Prostate gland (tissue), 2 donors: ENCODE results near the gene PTK7. TPM values are rescaled to one million over a fixed set of nuclear protein-coding genes. Genes with fewer than 3 reads are reported as not detected.

Experiments used
- DNase-seq: peaks from one replicate; pipeline ENCODE4 v3.0.0-alpha.2; 2019; ENCODE audit warnings: low spot score
- H3K27ac ChIP-seq, 2 donors: fragments of 200-600 bp; sonication (generic); 2 replicates each; pipeline ENCODE4 v1.5.1; 2017 to 2019
- H3K27me3 ChIP-seq: fragments of 200-600 bp; sonication (generic); replicated peaks from 2 replicates; pipeline ENCODE4 v1.5.1; 2019; ENCODE audit not compliant: insufficient read depth
- H3K36me3 ChIP-seq, 2 donors: fragments of 200-600 bp; sonication (generic); 1 replicate in 1 of 2; 2 replicates in 1 of 2; pipeline versions ENCODE4 v1.5.1 to v1.8.1; 2017 to 2019
- H3K4me1 ChIP-seq: fragments of 200-600 bp; sonication (generic); replicated peaks from 2 replicates; pipeline ENCODE4 v1.5.1; 2019
- H3K4me3 ChIP-seq, 2 donors: fragments of 200-600 bp; sonication (generic); 2 replicates each; pipeline ENCODE4 v1.5.1; 2017 to 2019
- H3K9me3 ChIP-seq: fragments of 200-600 bp; sonication (generic); 2 replicates; pipeline ENCODE4 v1.5.1; 2017
- CTCF ChIP-seq, 4 experiments: fragments of 200-600 bp in 2 of 4; fragments of 450-650 bp in 2 of 4; sonication (generic) in 2 of 4; IDR thresholded peaks; 1 replicate in 3 of 4; 2 replicates in 1 of 4; pipeline ENCODE4 v1.5.1; 2016 to 2019; ENCODE audit warnings: antibody characterized with exemption in 4 of 4, mild to moderate bottlenecking in 2 of 4, moderate library complexity in 2 of 4
- POLR2A ChIP-seq: fragments of 450-650 bp; IDR thresholded peaks from one replicate; pipeline ENCODE4 v1.6.1; 2016; ENCODE audit warnings: antibody characterized with exemption, mild to moderate bottlenecking
- POLR2AphosphoS5 ChIP-seq: sonication (generic); formaldehyde crosslinking; IDR thresholded peaks from one replicate; pipeline ENCODE4 v1.6.1; 2017; ENCODE audit warnings: antibody characterized with exemption
- WGBS: methylation state at CpG from one replicate; pipeline ENCODE4 v1.1.5; 2018; 5-methylcytosine and 5-hydroxymethylcytosine counted together
- intact Hi-C: fragments of 100-400 bp; cut with DNase I; formaldehyde crosslinking; loops from one replicate; pipeline ENCODE4 v1.14.2; 2022
- total RNA-seq, 2 donors: library from RNA; depleted of rRNA; stranded (reverse); fragments of >200 nt; gene quantifications; one replicate each; pipeline ENCODE4 v1.1.0, GENCODE V29; 2016

Gene PTK7
- total RNA-seq, 2 donors from 2014 or later, result 83.3 to 85.2 TPM

GRCh38 chr6:43200541-43200940 is 124.4 kb downstream of the PTK7 start:
- no peak for DNase-seq
- H3K9me3 ChIP-seq, result no peaks in the 10 kb centered on the region
- no peaks in the 10 kb centered on the region for H3K27me3 ChIP-seq
- no peak overlapping the region for H3K27ac ChIP-seq
- H3K4me1 ChIP-seq, result no peaks in the 10 kb centered on the region
- TF ChIP-seq POLR2AphosphoS5 (no peak), POLR2A (no peak), CTCF (IDR thresholded peaks at IDR 0.05) (no peak)
- H3K36me3 ChIP-seq, result peaks cover 0 to 7% of the 10 kb centered on the region in 2 donors
- intact Hi-C loops, result no loop called here
- no peak overlapping the region for H3K4me3 ChIP-seq
- 94% methylated on average over 6 of the region's 6 CpGs for WGBS

- peaks cover 0 to 4% of the 10 kb centered on the region in 2 donors for H3K36me3 ChIP-seq
- H3K9me3 ChIP-seq, result no peaks in the 10 kb centered on the region
- no peak overlapping the region for H3K27ac ChIP-seq
- no peaks in the 10 kb centered on the region for H3K4me1 ChIP-seq
- intact Hi-C loops, result no loop called here
- WGBS, result 92% methylated on average over 5 of the region's 5 CpGs
- DNase-seq, result no peak
- H3K27me3 ChIP-seq, result no peaks in the 10 kb centered on the region
- TF ChIP-seq CTCF (IDR thresholded peaks at IDR 0.05), result no peak
- no peak for TF ChIP-seq POLR2A
- no peak for TF ChIP-seq POLR2AphosphoS5
- no peak overlapping the region for H3K4me3 ChIP-seq
Measured at GRCh38 chr6:43202451-43202850, 126.3 kb downstream of the PTK7 start.

GRCh38 chr6:43203029-43203717 is 127.1 kb downstream of the PTK7 start:
- intact Hi-C loops, result no loop called here
- H3K9me3 ChIP-seq, result no peaks in the 10 kb centered on the region
- WGBS, result 93% methylated on average over 17 of the region's 17 CpGs
- TF ChIP-seq POLR2A (no peak), POLR2AphosphoS5 (no peak), CTCF (IDR thresholded peaks at IDR 0.05) (no peak)
- no peaks in the 10 kb centered on the region for H3K27me3 ChIP-seq
- no peak overlapping the region for H3K4me3 ChIP-seq
- no peak overlapping the region for H3K27ac ChIP-seq
- no peaks in the 10 kb centered on the region for H3K36me3 ChIP-seq
- DNase-seq, result no peak
- no peaks in the 10 kb centered on the region for H3K4me1 ChIP-seq

GRCh38 chr6:43203718-43204095 is 127.6 kb downstream of the PTK7 start:
- 91% methylated on average over 8 of the region's 8 CpGs for WGBS
- H3K4me3 ChIP-seq, result no peak overlapping the region
- TF ChIP-seq POLR2A (no peak), POLR2AphosphoS5 (no peak), CTCF (IDR thresholded peaks at IDR 0.05) (no peak)
- H3K36me3 ChIP-seq, result no peaks in the 10 kb centered on the region
- H3K27me3 ChIP-seq, result no peaks in the 10 kb centered on the region
- DNase-seq, result no peak
- intact Hi-C loops, result no loop called here
- no peaks in the 10 kb centered on the region for H3K4me1 ChIP-seq
- no peak overlapping the region for H3K27ac ChIP-seq
- no peaks in the 10 kb centered on the region for H3K9me3 ChIP-seq
